H1 (cell line): Measurements from ENCODE around the gene GRIK4. TPM values are rescaled to one million over a fixed set of nuclear protein-coding genes. Genes with fewer than 3 reads are reported as not detected.

Experiments
- CTCF ChIA-PET: fragments of 300-600 bp; sonication (Branson Sonifier 250); formaldehyde crosslinking; loops from one replicate; lab custom pipeline; 2021; ENCODE audit not compliant: partially characterized antibody; lab: Charles Lee
- POLR2A ChIA-PET: fragments of 300-600 bp; sonication (Branson Sonifier 250); formaldehyde crosslinking; loops from one replicate; lab custom pipeline; 2021; ENCODE audit warnings: inconsistent platforms; ENCODE audit not compliant: partially characterized antibody; lab: Charles Lee
- DNase-seq, 2 experiments: peaks; one replicate each; pipeline versions ENCODE4 v3.0.0 to v3.0.0-alpha.2; 2010 to 2022; ENCODE audit warnings: low spot score in 2 of 2, low read depth in 1 of 2, mixed read lengths in 1 of 2
- FAIRE-seq: peaks from 2 replicates; lab custom pipeline; 2011; peaks lifted over from hg19 to GRCh38; lab: Jason Lieb, UNC
- H2AFZ ChIP-seq: 2 replicates; pipeline ENCODE4 v1.8.1; 2012; ENCODE audit warnings: low read length, inconsistent platforms
- H2AK5ac ChIP-seq: 2 replicates; pipeline ENCODE4 v1.6.1; 2013; ENCODE audit warnings: low read depth, low read length
- H2BK120ac ChIP-seq: replicated peaks from 2 replicates; pipeline ENCODE3; 2013; ENCODE audit warnings: low read depth, low read length, inconsistent platforms
- H2BK12ac ChIP-seq: 2 replicates; pipeline ENCODE4 v1.6.1; 2013; ENCODE audit warnings: low read depth, low read length
- H2BK15ac ChIP-seq: 2 replicates; pipeline ENCODE4 v1.6.1; 2013; ENCODE audit warnings: low read length
- H2BK20ac ChIP-seq: 2 replicates; pipeline ENCODE4 v1.6.1; 2013; ENCODE audit warnings: low read length
- H2BK5ac ChIP-seq: 2 replicates; pipeline ENCODE4 v1.6.1; 2013; ENCODE audit warnings: low read depth, low read length
- H3K14ac ChIP-seq: 2 replicates; pipeline ENCODE4 v1.6.1; 2013; ENCODE audit warnings: inconsistent platforms; ENCODE audit not compliant: insufficient read length
- H3K18ac ChIP-seq: 2 replicates; pipeline ENCODE4 v1.6.1; 2013; ENCODE audit warnings: low read length; ENCODE audit errors: extremely low read depth
- H3K23ac ChIP-seq: 2 replicates; pipeline ENCODE4 v1.6.1; 2013; ENCODE audit warnings: inconsistent platforms; ENCODE audit not compliant: insufficient read length
- H3K23me2 ChIP-seq: 2 replicates; pipeline ENCODE4 v1.6.1; 2013; ENCODE audit warnings: low read depth, low read length
- H3K27ac ChIP-seq: 2 replicates; pipeline ENCODE4 v1.6.1; 2011; ENCODE audit warnings: low read depth, low read length, inconsistent platforms
- H3K27me3 ChIP-seq, 4 experiments: replicated peaks in 1 of 4; 1 replicate in 1 of 4; 2 replicates in 3 of 4; pipeline versions ENCODE4 v1.6.1 to v1.8.1; 2011 to 2013; ENCODE audit warnings: low read length in 3 of 4, mild to moderate bottlenecking in 3 of 4, inconsistent platforms in 2 of 4, mixed read lengths in 2 of 4, moderate library complexity in 1 of 4; ENCODE audit not compliant: control insufficient read depth in 3 of 4, insufficient read depth in 3 of 4; ENCODE audit errors: extremely low read depth in 1 of 4
- H3K36me3 ChIP-seq, 4 experiments: 2 replicates each; pipeline versions ENCODE4 v1.6.1 to v1.8.1; 2011 to 2013; ENCODE audit warnings: mild to moderate bottlenecking in 4 of 4, low read length in 3 of 4, moderate library complexity in 2 of 4, control low read depth in 1 of 4, inconsistent platforms in 1 of 4; ENCODE audit not compliant: insufficient read depth in 4 of 4, control insufficient read depth in 2 of 4
- H3K4ac ChIP-seq: replicated peaks from 2 replicates; pipeline ENCODE3; 2013; ENCODE audit warnings: low read length, low read depth, mixed read lengths, inconsistent platforms; ENCODE audit not compliant: insufficient read length
- H3K4me1 ChIP-seq, 4 experiments: replicated peaks in 1 of 4; 1 replicate in 1 of 4; 2 replicates in 3 of 4; pipeline versions ENCODE4 v1.6.1 to v1.8.1; 2011 to 2013; ENCODE audit warnings: low read length in 3 of 4, inconsistent platforms in 2 of 4, mixed read lengths in 1 of 4; ENCODE audit not compliant: insufficient read depth in 4 of 4, control insufficient read depth in 3 of 4
- H3K4me2 ChIP-seq, 2 experiments: 2 replicates each; pipeline versions ENCODE4 v1.6.1 to v1.8.1; 2011 to 2013; ENCODE audit warnings: low read depth in 2 of 2, low read length in 2 of 2, control low read depth in 1 of 2, inconsistent platforms in 1 of 2, mild to moderate bottlenecking in 1 of 2; ENCODE audit not compliant: insufficient read depth in 1 of 2
- H3K4me3 ChIP-seq, 4 experiments: fragments of 200-600, 300-600 bp in 1 of 4; sonication (generic), shearing (Covaris generic), sonication (Bioruptor Twin) in 1 of 4; 2 replicates each; pipeline versions ENCODE4 v1.5.1 to v1.8.1; 2011 to 2016; ENCODE audit warnings: low read length in 4 of 4, low read depth in 3 of 4, control low read depth in 2 of 4, inconsistent platforms in 2 of 4, mild to moderate bottlenecking in 2 of 4, mixed read lengths in 1 of 4, moderate library complexity in 1 of 4; ENCODE audit not compliant: insufficient read depth in 2 of 4; ENCODE audit errors: extremely low read depth in 1 of 4
- H3K56ac ChIP-seq: replicated peaks from 2 replicates; pipeline ENCODE3; 2013; ENCODE audit warnings: low read depth, mild to moderate bottlenecking, mixed read lengths, low read length, inconsistent platforms; ENCODE audit not compliant: insufficient read length
- H3K79me1 ChIP-seq: 2 replicates; pipeline ENCODE4 v1.6.1; 2013; ENCODE audit warnings: low read depth, low read length, control low read depth
- H3K79me2 ChIP-seq, 2 experiments: 2 replicates each; pipeline versions ENCODE4 v1.6.1 to v1.8.1; 2012 to 2013; ENCODE audit warnings: low read length in 2 of 2, mild to moderate bottlenecking in 2 of 2, inconsistent platforms in 1 of 2; ENCODE audit not compliant: insufficient read depth in 2 of 2, control insufficient read depth in 1 of 2
- H3K9ac ChIP-seq, 4 experiments: replicated peaks in 1 of 4; 1 replicate in 1 of 4; 2 replicates in 3 of 4; pipeline versions ENCODE4 v1.6.1 to v1.8.1; 2011 to 2013; ENCODE audit warnings: low read depth in 3 of 4, low read length in 3 of 4, control low read depth in 2 of 4, mild to moderate bottlenecking in 2 of 4, moderate library complexity in 2 of 4, inconsistent platforms in 1 of 4; ENCODE audit errors: extremely low read depth in 1 of 4
- H3K9me3 ChIP-seq, 2 experiments: 2 replicates each; pipeline versions ENCODE4 v1.6.1 to v1.8.1; 2012 to 2013; ENCODE audit warnings: mild to moderate bottlenecking in 2 of 2, moderate library complexity in 2 of 2, control low read depth in 1 of 2, inconsistent platforms in 1 of 2, low read depth in 1 of 2, low read length in 1 of 2, mixed read lengths in 1 of 2; ENCODE audit not compliant: insufficient read depth in 2 of 2
- H4K20me1 ChIP-seq, 2 experiments: replicated peaks in 1 of 2; 2 replicates each; pipeline versions ENCODE3 to v1.8.1; 2011 to 2013; ENCODE audit warnings: inconsistent platforms in 2 of 2, low read length in 2 of 2, mild to moderate bottlenecking in 1 of 2; ENCODE audit not compliant: insufficient read depth in 2 of 2, control insufficient read depth in 1 of 2
- H4K5ac ChIP-seq: 2 replicates; pipeline ENCODE4 v1.6.1; 2013; ENCODE audit warnings: low read length, low read depth, mixed read lengths, inconsistent platforms; ENCODE audit not compliant: insufficient read length
- H4K8ac ChIP-seq: 2 replicates; pipeline ENCODE4 v1.8.0; 2013; ENCODE audit warnings: mild to moderate bottlenecking, moderate library complexity, low read length, inconsistent platforms; ENCODE audit not compliant: insufficient read depth; ENCODE audit errors: extremely low read depth
- H4K91ac ChIP-seq: replicated peaks from 2 replicates; pipeline ENCODE3; 2013; ENCODE audit warnings: low read length, mixed read lengths, inconsistent platforms; ENCODE audit not compliant: insufficient read length
- EGR1 ChIP-seq: IDR thresholded peaks from 2 replicates; pipeline ENCODE4 v1.6.1; 2011; ENCODE audit warnings: low read depth, low read length, borderline replicate concordance
- EP300 ChIP-seq, 2 experiments: IDR thresholded peaks; 1 replicate in 1 of 2; 2 replicates in 1 of 2; pipeline ENCODE4 v1.6.1; 2011 to 2012; ENCODE audit warnings: low read depth in 2 of 2, low read length in 2 of 2, mild to moderate bottlenecking in 2 of 2, borderline replicate concordance in 1 of 2, inconsistent platforms in 1 of 2, moderate library complexity in 1 of 2
- PHF8 ChIP-seq: fragments of 200-600 bp; sonication (generic); conservative IDR thresholded peaks from 2 replicates; pipeline ENCODE4 v1.7.1; 2012; ENCODE audit warnings: low read depth, mild to moderate bottlenecking, inconsistent platforms, low read length, moderate library complexity
- SIRT6 ChIP-seq: IDR thresholded peaks from one replicate; pipeline ENCODE4 v1.7.1; 2012; ENCODE audit warnings: low read length, inconsistent platforms
- SP1 ChIP-seq: IDR thresholded peaks from 2 replicates; pipeline ENCODE4 v1.6.1; 2011; ENCODE audit warnings: low read depth, low read length
- WGBS, 2 experiments: shearing (Covaris generic) in 1 of 2; methylation state at CpG; one replicate each; pipeline versions ENCODE4 v1.1.6 to v1.1.7; 2013 to 2015; ENCODE audit warnings: low lambda C conversion rate in 2 of 2, mixed read lengths in 2 of 2, inconsistent platforms in 1 of 2, low coverage in 1 of 2, missing lambda C conversion rate in 1 of 2; ENCODE audit not compliant: insufficient replicate concordance in 2 of 2, insufficient coverage in 1 of 2, insufficient read length in 1 of 2; ENCODE audit errors: extremely low coverage in 1 of 2, missing lambda C conversion rate in 1 of 2; 5-methylcytosine and 5-hydroxymethylcytosine counted together
- polyA plus RNA-seq, 7 experiments: library from polyadenylated mRNA; depleted of rRNA in 3 of 7; stranded (reverse) in 5 of 7; unstranded in 2 of 7; fragments of >200 nt in 5 of 7; fragments of 200-250 nt in 2 of 7; gene quantifications; 1 replicate in 5 of 7; 2 replicates in 1 of 7; 4 replicates in 1 of 7; pipeline versions ENCODE4 v1.2.1 to v1.2.3, GENCODE V29; 2011 to 2013; ENCODE audit warnings: missing spikeins in 2 of 7, mixed read lengths in 2 of 7
- total RNA-seq: library from RNA; stranded (reverse); fragmentation: NEBNext Ultra II Directional; extraction: Animal tissue kit (Norgen Biotek cat#: 25700); gene quantifications from 2 replicates; pipeline ENCODE4 v1.2.1, GENCODE V29; 2021

GRIK4 gene
- total and polyA plus RNA-seq, 2 of the 8 experiments (the other 6 are each of a cell fraction or from before 2014, with no cell fraction given): 1.2 to 2.9 TPM

DNA sequence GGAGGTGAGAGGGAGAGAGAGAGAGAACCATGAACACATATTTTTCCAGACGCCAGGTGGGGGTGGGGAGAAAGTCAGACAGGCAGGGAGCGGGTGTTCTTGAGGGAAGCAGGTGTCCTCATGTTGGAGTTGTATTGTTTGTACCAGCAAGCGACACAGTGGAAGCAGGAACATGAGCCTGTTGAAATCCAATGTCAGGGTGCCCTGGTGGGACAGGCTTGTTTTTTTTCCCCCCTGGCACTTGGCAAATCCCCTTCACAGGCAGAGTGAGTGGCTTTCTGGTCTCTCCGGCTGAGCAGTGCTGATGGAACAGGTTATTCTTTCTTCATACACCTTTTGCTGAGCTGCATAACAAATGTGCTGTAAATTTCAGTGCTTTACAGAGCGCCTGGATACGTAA, 125.6 kb downstream of the GRIK4 start:
- H2AK5ac ChIP-seq: no peak overlapping the region
- H2BK120ac ChIP-seq: no peak overlapping the region
- no peak overlapping the region for H2BK5ac ChIP-seq
- no peak overlapping the region for H3K27ac ChIP-seq
- H2BK20ac ChIP-seq: no peak overlapping the region
- no peak overlapping the region for H4K5ac ChIP-seq
- H3K9ac ChIP-seq: no peak overlapping the region
- H4K91ac ChIP-seq: no peak overlapping the region
- ChIA-PET CTCF (interaction anchor here (0.6 to 13.5 kb wide), 8 partner anchors 7 to 367 kb away, joined by 3 to 155 read pairs (median 3); no protein-coding TSS in a partner anchor), POLR2A (no interaction called here)
- no peak overlapping the region for H3K4ac ChIP-seq
- H3K4me3 ChIP-seq: no peak overlapping the region
- no peaks in the 10 kb centered on the region for H3K79me1 ChIP-seq
- peaks cover 0 to 5% of the 10 kb centered on the region in 2 experiments for H4K20me1 ChIP-seq
- H2BK15ac ChIP-seq: no peak overlapping the region
- peaks cover 3 to 7% (median 6%) of the 10 kb centered on the region in 4 experiments for H3K27me3 ChIP-seq
- 81% methylated on average over 6 of the region's 6 CpGs; no CpG with 5 or more reads in 1 of the 2 experiments for WGBS, 2 experiments
- no peak overlapping the region for H3K18ac ChIP-seq
- no peak overlapping the region for H3K56ac ChIP-seq
- no peak overlapping the region for H2AFZ ChIP-seq
- H3K23me2 ChIP-seq: no peaks in the 10 kb centered on the region
- no peak overlapping the region for H3K14ac ChIP-seq
- no peaks in the 10 kb centered on the region for H3K36me3 ChIP-seq
- H3K4me2 ChIP-seq: no peak overlapping the region
- H3K4me1 ChIP-seq: peaks cover 0 to 6% (median 2%) of the 10 kb centered on the region in 4 experiments; a peak in 2 of 7 replicates
- FAIRE-seq: no peak
- no peak overlapping the region for H4K8ac ChIP-seq
- no peak overlapping the region for H2BK12ac ChIP-seq
- no peak for DNase-seq
- H3K9me3 ChIP-seq: no peaks in the 10 kb centered on the region
- no peak overlapping the region for H3K23ac ChIP-seq
- no peaks in the 10 kb centered on the region for H3K79me2 ChIP-seq
- no peak for TF ChIP-seq PHF8
- no peak for TF ChIP-seq EP300 (IDR thresholded peaks at IDR 0.05; ENCODE audit: borderline replicate concordance in 1 of 2, low read depth in 2 of 2, low read length in 2 of 2)
- no peak for TF ChIP-seq EGR1
- no peak for TF ChIP-seq SIRT6
- TF ChIP-seq SP1: no peak
